ENCODE results near the gene CACNG5. TPM values are rescaled to one million over a fixed set of nuclear protein-coding genes. Genes with fewer than 3 reads are reported as not detected.
A peak's percentile ranks its signal among the peaks of the same experiment; 100 is the strongest.

The CACNG5 gene
- total RNA-seq, 1 donor from 2014 or later: not detected

DNA sequence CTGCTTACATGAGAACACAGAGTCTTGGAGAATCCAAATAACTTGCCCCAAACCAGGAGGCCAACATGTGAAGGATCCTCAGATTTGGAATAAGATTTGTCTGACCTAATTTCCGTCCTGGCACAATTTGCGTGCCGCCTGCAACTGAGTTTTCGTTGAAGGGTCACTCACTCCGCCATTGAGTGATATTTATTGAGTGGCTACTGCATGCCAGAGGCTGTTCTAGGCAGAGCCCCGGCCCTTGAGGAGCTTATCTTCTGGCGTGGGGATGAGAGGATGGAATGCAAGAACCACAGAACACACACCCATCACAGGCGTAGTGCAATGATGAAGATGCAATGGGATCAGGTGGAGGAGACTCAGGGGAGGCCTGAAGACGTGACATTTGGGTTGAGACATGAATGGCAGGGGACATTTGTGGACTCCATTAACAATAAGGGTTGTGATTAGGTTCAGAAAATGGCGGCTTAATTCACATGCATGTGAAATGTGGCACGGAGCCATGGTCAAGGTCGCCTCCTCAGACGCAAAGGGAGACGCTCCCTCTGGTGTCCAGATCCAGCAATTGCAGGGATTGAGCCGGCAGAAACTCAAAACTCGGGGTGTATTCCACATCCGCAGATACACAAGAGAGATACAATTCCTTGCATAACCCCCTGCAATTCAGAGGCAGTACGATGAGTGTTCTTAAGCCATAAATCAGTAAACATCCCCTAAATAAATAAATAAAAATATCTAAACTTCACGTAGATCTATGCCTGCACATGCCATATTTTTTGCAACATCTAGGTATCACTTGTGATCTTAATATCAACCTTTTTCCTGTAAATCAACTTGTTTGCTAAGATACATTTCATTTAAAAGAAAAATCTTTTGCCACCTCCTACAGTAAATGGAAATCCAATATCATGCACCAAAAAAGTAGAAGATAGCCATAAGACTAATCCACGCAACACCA is 71.7 kb downstream of the CACNG5 start:
- DNase-seq: peak; percentile 92

DNA sequence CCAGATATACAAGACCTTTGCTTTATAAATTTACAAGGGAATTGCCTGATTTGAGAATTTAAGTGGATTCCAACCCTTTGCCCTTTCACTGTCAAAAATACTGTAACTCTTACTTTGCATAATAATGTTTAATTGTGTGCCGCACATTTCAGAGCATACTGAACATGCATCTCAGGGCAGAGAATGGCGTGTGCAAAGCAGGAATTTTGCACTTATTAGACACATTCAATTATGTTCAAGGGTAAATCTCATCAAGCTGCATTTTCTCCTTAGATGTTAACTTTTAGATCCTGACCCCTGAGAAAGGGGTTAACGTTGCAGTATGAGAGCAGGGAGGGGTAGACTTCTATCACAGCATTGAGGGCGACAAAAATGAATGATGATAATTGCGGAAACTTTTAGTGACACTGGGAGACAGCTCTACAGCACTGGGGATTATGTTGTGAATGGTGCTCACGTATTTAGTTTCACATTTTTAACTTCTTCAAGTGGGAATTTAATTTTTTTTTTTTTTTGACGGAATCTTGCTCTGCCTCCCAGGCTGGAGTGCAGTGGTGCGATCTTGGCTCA is 75.0 kb downstream of the CACNG5 start:
- DNase-seq: no peak

DNA sequence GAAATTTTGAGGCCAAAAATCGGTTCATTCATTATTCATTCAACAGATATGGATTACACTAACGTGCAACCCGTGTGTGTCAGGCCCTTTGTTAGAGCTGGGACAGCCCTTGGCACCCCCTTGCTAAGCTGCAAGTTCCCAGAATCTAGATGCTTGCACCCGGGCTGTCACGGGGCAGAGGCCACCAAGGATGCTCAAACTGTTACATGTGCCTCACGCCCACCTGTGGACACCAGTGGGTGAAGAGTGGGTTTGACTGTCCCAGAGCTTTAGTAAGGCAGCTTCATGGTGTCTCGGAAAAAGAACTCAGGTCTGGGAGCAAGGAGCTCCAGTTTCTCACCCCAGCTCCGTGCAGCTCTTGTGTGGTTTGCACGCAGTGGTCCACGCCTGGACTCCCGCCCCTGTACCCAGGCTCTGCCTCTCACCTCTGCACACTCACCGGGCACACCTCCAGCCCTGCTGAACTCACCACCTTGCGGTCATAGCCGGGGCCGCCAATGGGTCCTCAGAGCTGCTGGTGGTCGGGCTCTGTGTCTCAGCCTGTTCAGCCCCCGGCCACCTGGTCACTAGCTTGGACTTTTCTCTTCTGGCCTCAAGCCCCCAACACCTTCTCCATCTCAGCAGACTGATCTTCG is 75.9 kb downstream of the CACNG5 start:
- no peak for DNase-seq

- DNase-seq: no peak
These were observed 80.3 kb downstream of the CACNG5 start for GRCh38 chr17:66915204-66915611.

- DNase-seq: no peak
These were observed 80.9 kb downstream of the CACNG5 start for GRCh38 chr17:66915792-66916191.

- DNase-seq: no peak
These were observed 82.0 kb downstream of the CACNG5 start for GRCh38 chr17:66916946-66917345.

DNA sequence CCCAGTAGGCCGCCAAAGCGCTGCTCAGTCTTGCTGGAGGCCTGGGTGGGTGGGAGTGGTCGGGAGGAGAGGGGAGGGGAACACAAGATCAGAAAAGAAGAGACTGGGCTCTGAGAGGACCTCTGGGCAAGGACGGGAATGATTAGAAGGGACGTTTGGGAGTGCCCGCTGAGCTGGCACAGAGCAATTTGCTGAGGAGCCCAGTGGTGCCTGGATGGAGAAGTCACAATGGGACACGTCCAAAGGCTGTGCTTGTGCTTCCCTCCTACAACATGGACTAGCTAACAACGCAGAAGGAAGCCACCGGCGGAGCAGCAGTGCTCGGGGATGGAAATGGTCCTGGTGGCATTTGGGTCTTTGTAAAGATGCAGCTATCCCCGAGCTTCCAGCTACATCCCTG is 84.0 kb downstream of the CACNG5 start:
- DNase-seq: no peak

GRCh38 chr17:66920435-66920834 is 85.5 kb downstream of the CACNG5 start:
- no peak for DNase-seq

GRCh38 chr17:66920950-66921349 is 86.0 kb downstream of the CACNG5 start:
- no peak for DNase-seq

DNA sequence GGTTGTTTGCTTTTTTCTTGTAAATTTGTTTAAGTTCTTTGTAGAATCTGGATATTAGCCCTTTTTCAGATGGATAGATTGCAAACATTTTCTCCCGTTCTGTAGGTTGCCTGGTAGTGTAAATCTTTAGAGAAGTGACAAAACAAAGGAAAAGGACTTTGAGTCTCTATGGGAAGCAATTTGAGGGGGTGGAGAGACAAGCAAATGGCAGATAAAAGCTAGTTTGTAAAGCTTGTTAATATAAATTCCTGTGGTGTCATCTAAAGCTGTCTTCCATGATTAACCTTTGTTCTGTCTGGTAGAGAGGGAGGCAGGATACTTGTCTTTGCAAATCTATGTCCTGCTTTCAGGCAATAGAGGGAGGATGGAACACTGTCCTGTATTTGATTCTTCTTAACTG is 89.0 kb downstream of the CACNG5 start:
- DNase-seq: no peak

DNA sequence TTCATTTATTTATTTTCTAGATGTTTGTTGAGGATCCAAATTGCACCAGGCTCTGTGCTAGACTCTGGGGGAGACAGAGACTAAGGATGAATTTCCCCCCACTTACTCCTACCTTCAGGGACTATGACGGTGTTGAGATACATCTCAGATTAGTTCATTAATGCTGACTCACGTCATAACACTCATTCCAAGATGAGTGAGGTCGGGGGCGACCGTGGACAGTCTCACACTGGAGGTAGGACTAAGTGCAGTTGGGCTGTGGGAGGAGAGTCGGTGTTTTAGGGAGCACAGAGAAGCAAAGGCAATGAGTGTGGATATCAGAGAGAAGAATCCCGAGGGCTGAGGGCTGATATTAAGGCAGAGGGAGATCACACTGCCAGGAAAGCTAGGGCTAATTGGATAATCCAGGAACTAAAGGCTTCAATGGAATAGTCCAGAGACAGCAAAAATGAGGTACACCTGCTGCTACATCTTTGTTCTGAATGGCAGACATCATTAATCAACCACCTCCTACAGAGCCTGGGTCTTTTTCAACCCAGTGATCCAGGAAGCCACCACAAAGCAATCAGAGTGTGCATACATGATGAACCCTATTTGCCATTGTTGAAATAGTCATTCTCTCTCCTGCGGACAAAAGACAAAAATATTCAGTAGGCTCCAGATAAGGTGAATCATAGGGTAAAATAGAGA is 91.0 kb downstream of the CACNG5 start:
- DNase-seq: no peak

- DNase-seq: no peak
These were observed 94.0 kb downstream of the CACNG5 start for GRCh38 chr17:66928949-66929348.

GRCh38 chr17:66929591-66929990 is 94.7 kb downstream of the CACNG5 start:
- DNase-seq: peak; percentile 56

DNA sequence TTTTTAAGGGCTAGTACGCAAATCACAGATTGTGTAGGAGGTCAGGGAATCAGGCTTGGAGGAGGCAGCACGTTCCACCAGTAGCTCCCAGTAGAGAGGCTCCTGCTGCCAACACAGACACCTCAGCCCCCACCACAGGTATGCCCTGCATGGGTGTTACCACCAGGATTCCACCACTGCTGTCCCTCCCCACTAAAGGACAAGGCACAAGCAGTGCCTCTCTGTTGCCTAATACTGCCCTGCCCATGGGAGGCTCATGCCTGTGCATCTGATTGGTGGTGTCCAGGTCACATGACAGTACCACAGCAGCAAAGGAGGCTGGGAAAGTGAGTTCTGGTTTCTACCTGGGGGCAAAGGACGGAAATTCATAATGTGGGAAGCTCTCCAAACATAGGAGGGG is 96.0 kb downstream of the CACNG5 start:
- no peak for DNase-seq

DNA sequence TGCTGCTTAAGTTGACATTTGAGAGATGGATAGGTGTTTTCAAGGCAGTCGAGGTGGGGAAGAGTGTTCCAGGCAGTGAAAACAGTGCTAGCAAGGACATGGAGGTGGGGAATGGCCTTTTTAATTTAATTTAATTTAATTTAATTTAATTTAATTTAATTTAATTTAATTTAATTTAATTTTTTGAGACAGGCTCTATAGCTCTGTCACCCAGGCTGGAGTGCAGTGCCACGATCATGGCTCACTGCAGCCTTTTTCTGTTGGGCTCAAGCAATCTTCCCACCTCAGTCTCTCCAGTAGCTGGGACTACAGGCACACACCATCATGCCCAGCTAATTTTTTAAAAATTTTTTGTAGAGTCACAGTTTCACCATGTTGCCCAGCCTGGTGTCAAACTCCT is 97.4 kb downstream of the CACNG5 start:
- DNase-seq: no peak

DNA sequence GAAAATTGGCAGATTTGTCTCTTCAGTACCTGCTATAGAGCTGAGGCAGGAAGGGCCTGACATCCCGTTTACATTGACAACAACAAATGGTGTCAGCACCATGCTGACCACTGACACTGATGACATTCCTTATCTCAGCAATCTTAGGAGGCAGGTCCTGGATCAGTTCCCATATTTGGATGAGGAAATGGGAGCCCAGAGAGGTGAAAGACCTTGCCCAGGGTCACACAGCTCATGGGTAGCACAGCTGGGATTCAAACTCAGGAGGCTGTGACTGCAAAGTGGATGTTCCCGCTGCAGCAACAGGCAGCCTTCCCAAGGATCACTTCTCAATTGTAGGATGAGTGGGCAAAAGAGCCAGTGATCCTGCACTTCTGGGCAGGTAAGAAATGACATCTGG is 99.1 kb downstream of the CACNG5 start:
- no peak for DNase-seq

Small RNA genes within 50 kb of the gene (small RNA-seq; reads per million reads assigned to genes)
- gene MIR634 (ENCODE audit: low replicate concordance) (not detected), gene RNA5SP446 (ENCODE audit: low replicate concordance) (not detected)

Other genes with a start within 250 kb of the CACNG5 start
- 1.6 TPM for gene CACNG4, start 129.6 kb downstream of the CACNG5 start, total RNA-seq
- gene CACNG1, start 209.4 kb downstream of the CACNG5 start, total RNA-seq: 44.4 TPM